Mucosa of descending colon (tissue), 3 donors: ENCODE results near the gene ETS1. TPM values are rescaled to one million over a fixed set of nuclear protein-coding genes. Genes with fewer than 3 reads are reported as not detected.
A peak's percentile ranks its signal among the peaks of the same experiment; 100 is the strongest.

Experiments
- ATAC-seq: fragments of 200-7000 bp; cut with Tn5 transposase; one replicate; pipeline ENCODE4 v1.9.1; 2020; ENCODE audit warnings: mild to moderate bottlenecking, moderate library complexity
- DNase-seq, 3 donors: peaks; one replicate each; pipeline ENCODE4 v3.0.0-alpha.2; 2020
- H3K36me3 ChIP-seq: fragments of 200-600 bp; one replicate; pipeline ENCODE4 v1.8.0; 2021; ENCODE audit warnings: low read depth, mild to moderate bottlenecking
- H3K4me1 ChIP-seq: fragments of 200-600 bp; one replicate; pipeline ENCODE4 v1.8.0; 2021; ENCODE audit warnings: low read depth, mild to moderate bottlenecking
- H3K4me3 ChIP-seq: fragments of 200-600 bp; one replicate; pipeline ENCODE4 v1.8.0; 2021; ENCODE audit warnings: mild to moderate bottlenecking
- H3K9me3 ChIP-seq: fragments of 200-600 bp; one replicate; pipeline ENCODE4 v1.8.0; 2021; ENCODE audit warnings: mild to moderate bottlenecking
- CTCF ChIP-seq: fragments of 200-600 bp; IDR thresholded peaks from one replicate; pipeline ENCODE4 v1.8.0; 2022; ENCODE audit warnings: antibody characterized with exemption, mild to moderate bottlenecking
- intact Hi-C, 2 donors: fragments of 100-400 bp; cut with DNase I in 1 of 2; cut with micrococcal nuclease in 1 of 2; formaldehyde crosslinking; loops; one replicate each; pipeline versions ENCODE4 v1.11.0 to v1.11.1; 2022; cut with DNase I, micrococcal nuclease
- total RNA-seq, 3 donors: library from RNA; stranded (reverse); fragmentation: NEBNext Ultra II Directional in 2 of 3; extraction: Animal tissue kit (Norgen Biotek cat#: 25700) in 2 of 3; gene quantifications; one replicate each; pipeline versions ENCODE4 v1.2.1 to v1.2.4, GENCODE V29; 2021 to 2023
- donor health status: DM: no; HTN: no; CAD: no; lungs with moderate emphysema.
- donor health status: DM: no; HTN: no; CAD: no.
- donor health status: DM: no; HTN: yes; CAD: no.

Gene ETS1
- total RNA-seq, 3 donors from 2014 or later = 36.5 to 41.2 (median 38.6) TPM

GRCh38 chr11:128491195-128491936, 96.0 kb downstream of the ETS1 start:
- TF ChIP-seq CTCF = no peak
- intact Hi-C loops = no loop called here
- DNase-seq (no peak), ATAC-seq (no peak)
- Histone ChIP-seq H3K4me1 (peaks cover 12% of the 10 kb centered on the region), H3K36me3 (no peaks in the 10 kb centered on the region), H3K4me3 (no peak overlapping the region), H3K9me3 (no peaks in the 10 kb centered on the region)

- H3K4me1 ChIP-seq = peaks cover 9% of the 10 kb centered on the region
- H3K36me3 ChIP-seq = no peaks in the 10 kb centered on the region
- no peak for TF ChIP-seq CTCF
- no peak for ATAC-seq
- no peak overlapping the region for H3K4me3 ChIP-seq
- H3K9me3 ChIP-seq = no peaks in the 10 kb centered on the region
- intact Hi-C loops = no loop called here
- DNase-seq = no peak
Measured at GRCh38 chr11:128490092-128490491, 97.3 kb downstream of the ETS1 start.

- ATAC-seq = peak; percentile 20
- no peaks in the 10 kb centered on the region for H3K36me3 ChIP-seq
- no peak for DNase-seq
- intact Hi-C loops = no loop called here
- H3K4me3 ChIP-seq = no peak overlapping the region
- no peaks in the 10 kb centered on the region for H3K9me3 ChIP-seq
- TF ChIP-seq CTCF = no peak
- H3K4me1 ChIP-seq = peaks cover 9% of the 10 kb centered on the region
Measured at GRCh38 chr11:128488471-128488870, 98.9 kb downstream of the ETS1 start.

GRCh38 chr11:128487978-128488377, 99.4 kb downstream of the ETS1 start:
- H3K4me3 ChIP-seq = no peak overlapping the region
- peaks cover 9% of the 10 kb centered on the region for H3K4me1 ChIP-seq
- TF ChIP-seq CTCF = no peak
- no peaks in the 10 kb centered on the region for H3K9me3 ChIP-seq
- intact Hi-C loops = no loop called here
- no peak for DNase-seq
- no peaks in the 10 kb centered on the region for H3K36me3 ChIP-seq
- no peak for ATAC-seq

GRCh38 chr11:128484172-128484571, 103.2 kb downstream of the ETS1 start:
- DNase-seq (no peak), ATAC-seq (peak; percentile 27)
- intact Hi-C loops = no loop called here
- no peaks in the 10 kb centered on the region for H3K36me3 ChIP-seq
- H3K4me3 ChIP-seq = no peak overlapping the region
- peaks cover 6% of the 10 kb centered on the region for H3K4me1 ChIP-seq
- no peaks in the 10 kb centered on the region for H3K9me3 ChIP-seq
- no peak for TF ChIP-seq CTCF
